ENCODE measurements around the gene ITGBL1.

ITGBL1 gene

DNA sequence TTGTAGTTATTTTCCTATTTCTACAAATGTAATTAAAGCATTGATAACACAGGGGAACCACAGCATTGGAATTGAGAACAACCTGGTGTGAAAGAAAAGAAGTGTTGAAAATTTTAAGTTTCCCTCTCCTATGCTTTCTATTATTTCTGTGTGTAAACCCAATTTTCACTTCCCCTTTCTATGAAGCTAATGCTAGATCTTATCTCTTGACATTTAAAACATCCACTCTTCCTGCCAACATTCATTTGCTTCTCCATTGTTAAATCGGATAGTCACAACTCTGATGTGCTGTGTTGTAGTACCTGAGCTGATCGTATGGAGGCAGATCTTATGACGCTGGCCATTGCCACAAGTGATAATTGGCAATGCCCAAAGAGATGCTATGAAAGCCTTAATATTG, 203.0 kb downstream of the ITGBL1 start:
- no peak for TF ChIP-seq GATA1 (IDR thresholded peaks at IDR 0.05; ENCODE audit: low read depth, low read length)
- TF ChIP-seq POLR2A (IDR thresholded peaks at IDR 0.05; ENCODE audit: low read length), result no peak
- DNase-seq, result no peak

- no peak for DNase-seq
Measured at GRCh38 chr13:101660711-101661110, 208.2 kb downstream of the ITGBL1 start.

DNA sequence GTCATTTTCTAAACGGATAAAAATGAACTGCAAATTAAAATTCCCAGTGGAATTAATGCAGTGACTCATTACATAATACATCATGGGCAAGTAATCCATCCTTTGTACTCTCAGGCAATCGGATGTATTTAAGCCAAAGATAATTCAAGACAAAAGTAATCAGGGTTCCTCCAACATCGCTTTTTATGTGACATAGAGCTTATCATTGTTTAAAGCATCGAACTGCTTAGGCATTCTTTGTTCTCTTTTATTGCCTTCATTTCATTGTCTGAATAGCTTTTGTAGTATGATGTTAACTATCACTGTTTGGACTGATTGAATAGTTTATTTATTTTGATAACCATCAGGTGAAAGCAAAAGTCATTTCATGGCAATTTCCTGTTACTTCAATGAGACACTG, 209.4 kb downstream of the ITGBL1 start:
- DNase-seq, result no peak
- TF ChIP-seq GATA1 (IDR thresholded peaks at IDR 0.05; ENCODE audit: low read depth, low read length) (no peak), POLR2A (IDR thresholded peaks at IDR 0.05; ENCODE audit: low read length) (no peak)

More at GRCh38 chr13:101660711-101661110, 208.2 kb downstream of the ITGBL1 start:
- TF ChIP-seq GATA1 (IDR thresholded peaks at IDR 0.05; ENCODE audit: low read depth, low read length) (no peak), POLR2A (IDR thresholded peaks at IDR 0.05; ENCODE audit: low read length) (no peak)

DNA sequence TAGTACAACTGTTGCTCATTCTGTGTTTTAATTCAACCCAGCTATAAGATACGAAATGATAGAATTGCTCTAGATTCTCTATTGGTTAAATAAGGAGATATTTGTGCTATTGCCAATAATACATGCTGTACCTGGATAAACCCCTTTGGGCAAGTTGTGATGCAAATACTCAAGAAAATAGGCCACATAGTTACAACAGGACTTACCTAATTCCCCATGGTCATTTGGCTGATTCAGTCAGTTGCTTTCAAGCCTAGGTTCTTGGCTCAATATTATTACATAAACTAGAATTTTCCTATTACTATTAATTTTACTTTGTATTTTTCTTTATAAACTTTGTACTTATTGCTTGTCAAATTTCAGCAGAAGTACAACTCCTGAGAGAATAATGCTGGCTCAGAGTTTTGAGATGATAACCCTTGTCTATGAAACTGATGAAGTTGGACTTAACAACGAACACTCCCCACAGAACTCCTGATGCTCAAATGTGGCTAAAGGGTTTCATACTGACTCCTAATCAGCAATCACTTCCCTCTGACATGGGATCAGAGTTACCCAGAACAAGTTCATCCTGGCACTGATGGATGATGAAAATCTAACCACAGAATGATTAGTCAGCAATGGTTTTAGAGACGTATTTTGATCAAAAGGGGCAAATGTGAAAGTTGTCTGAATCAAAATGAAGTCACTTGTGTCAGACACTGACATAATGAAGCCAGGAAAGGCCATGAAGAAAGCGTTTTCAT, 221.1 kb downstream of the ITGBL1 start:
- TF ChIP-seq POLR2A (IDR thresholded peaks at IDR 0.05; ENCODE audit: low read length), result no peak
- TF ChIP-seq GATA1 (IDR thresholded peaks at IDR 0.05; ENCODE audit: low read depth, low read length), result no peak
- no peak for DNase-seq

DNA sequence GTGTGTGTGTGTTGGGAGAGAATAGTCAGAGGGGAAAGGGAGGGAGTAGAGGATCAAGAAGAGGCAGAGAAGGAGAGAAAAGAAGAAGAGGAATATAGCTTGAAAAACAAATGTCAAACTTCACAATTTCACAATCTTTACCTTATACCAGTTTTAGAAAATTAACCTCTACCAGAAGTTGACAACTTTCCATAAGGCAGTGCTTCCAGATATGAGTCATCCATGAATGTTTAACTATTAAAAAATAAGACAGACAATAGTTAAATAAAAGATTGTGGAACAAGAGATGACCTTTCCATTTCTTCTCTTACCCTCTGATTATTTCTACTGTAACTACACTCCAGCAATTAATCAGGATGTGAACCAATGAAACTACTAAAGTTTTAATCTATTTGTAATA, 229.4 kb downstream of the ITGBL1 start:
- no peak for TF ChIP-seq POLR2A (IDR thresholded peaks at IDR 0.05; ENCODE audit: low read length)
- TF ChIP-seq GATA1 (IDR thresholded peaks at IDR 0.05; ENCODE audit: low read depth, low read length), result no peak

DNA sequence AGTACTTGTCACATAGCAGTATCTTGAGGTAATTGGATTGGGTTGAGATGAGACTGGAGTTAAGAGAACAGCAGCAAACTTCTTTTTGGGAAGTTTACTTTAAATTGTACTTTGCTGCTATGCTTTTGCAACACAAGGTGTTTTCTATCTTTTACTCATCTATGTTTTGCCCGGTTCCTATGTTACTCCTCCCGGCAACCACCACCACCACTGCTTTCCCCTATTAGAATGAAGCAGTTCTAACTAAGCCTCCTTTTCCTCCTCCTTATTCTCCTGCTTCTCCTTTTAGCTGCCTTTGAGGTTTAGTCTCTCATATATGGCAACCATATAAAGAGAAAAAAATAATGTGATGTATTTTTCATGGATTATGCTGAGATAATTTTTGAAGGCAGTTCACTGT, 233.5 kb downstream of the ITGBL1 start:
- DNase-seq, result no peak
- TF ChIP-seq GATA1 (IDR thresholded peaks at IDR 0.05; ENCODE audit: low read depth, low read length) (no peak), POLR2A (IDR thresholded peaks at IDR 0.05; ENCODE audit: low read length) (no peak)

More for the DNA sequence above, 229.4 kb downstream of the ITGBL1 start:
- DNase-seq, result no peak

DNA sequence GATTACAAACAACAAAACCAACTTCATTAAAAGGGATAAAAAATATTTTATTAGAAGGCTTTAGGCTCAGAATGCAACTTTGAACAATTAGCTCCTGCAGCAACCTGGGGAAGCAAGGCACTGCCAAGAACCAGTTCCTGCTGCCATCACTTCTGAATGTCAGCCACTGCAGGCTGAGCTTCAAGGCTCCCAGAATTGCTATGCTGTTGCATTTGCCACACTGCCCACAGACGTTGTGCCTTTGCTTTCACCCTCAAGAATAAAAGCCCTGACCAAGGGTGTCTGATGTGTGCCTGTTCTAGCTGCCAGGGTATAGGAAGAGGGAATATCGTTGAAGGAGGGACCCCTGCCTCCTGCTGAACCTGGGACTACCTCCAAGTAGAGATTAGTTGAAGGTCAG, 238.4 kb downstream of the ITGBL1 start:
- no peak for TF ChIP-seq GATA1 (IDR thresholded peaks at IDR 0.05; ENCODE audit: low read depth, low read length)
- TF ChIP-seq POLR2A (IDR thresholded peaks at IDR 0.05; ENCODE audit: low read length), result no peak
- DNase-seq, result no peak

GRCh38 chr13:101691341-101691860, 238.9 kb downstream of the ITGBL1 start:
- no peak for DNase-seq
- TF ChIP-seq GATA1 (IDR thresholded peaks at IDR 0.05; ENCODE audit: low read depth, low read length), result no peak
- no peak for TF ChIP-seq POLR2A (IDR thresholded peaks at IDR 0.05; ENCODE audit: low read length)

DNA sequence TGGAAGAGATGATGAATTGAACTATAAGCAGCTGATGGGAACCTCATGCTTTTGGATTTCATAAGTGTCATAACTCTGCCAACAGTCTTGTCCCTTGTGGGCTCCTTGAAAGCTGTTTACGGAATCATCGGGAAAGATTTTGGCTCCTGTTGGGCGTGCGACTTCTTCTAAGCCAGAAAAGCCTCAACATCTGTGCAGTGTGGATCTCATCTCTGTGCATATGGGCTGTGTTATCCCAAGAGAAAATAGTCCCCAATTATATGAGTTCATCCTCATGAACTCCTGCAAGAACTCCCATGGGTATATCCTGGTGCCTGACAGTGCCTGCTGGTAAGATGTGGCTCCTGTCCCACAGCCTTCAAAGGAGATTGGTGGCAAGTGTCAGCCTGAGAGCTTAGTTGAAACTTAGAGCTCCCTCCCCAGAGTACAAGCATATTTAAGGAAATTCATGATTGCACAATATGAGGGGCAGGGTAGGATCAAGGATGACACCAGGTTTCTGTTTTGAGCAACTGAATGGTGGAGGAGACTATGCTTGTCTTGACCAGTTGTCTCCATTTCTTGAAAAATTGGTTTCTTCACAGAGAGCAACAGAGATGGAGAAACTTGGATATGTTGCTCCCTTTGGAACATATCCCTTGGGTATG, 243.5 kb downstream of the ITGBL1 start:
- TF ChIP-seq GATA1 (IDR thresholded peaks at IDR 0.05; ENCODE audit: low read depth, low read length) (no peak), POLR2A (IDR thresholded peaks at IDR 0.05; ENCODE audit: low read length) (no peak)
- DNase-seq, result no peak

DNA sequence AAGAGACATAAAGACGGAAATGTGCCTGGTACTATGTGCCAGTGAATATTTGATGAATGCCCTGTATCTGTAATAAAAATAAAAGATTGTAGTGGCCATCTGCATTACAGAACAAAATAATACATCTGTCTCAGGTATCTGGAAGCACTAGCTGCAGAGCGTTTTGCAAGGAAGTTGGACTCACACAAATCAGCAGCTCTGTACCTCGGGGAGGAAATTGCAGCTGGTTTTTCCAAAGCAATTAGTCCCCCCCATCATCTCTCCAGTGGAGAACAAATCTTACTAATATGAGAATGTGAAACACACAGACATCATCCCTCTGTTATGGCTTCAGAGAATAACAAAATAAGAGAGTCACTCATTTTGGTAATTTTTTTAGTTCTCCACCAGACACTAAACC, 245.3 kb downstream of the ITGBL1 start:
- DNase-seq, result no peak
- no peak for TF ChIP-seq GATA1 (IDR thresholded peaks at IDR 0.05; ENCODE audit: low read depth, low read length)
- no peak for TF ChIP-seq POLR2A (IDR thresholded peaks at IDR 0.05; ENCODE audit: low read length)

GRCh38 chr13:101698400-101698799, 245.9 kb downstream of the ITGBL1 start:
- no peak for DNase-seq
- TF ChIP-seq POLR2A (IDR thresholded peaks at IDR 0.05; ENCODE audit: low read length) (no peak), GATA1 (IDR thresholded peaks at IDR 0.05; ENCODE audit: low read depth, low read length) (no peak)

GRCh38 chr13:101700598-101700997, 248.1 kb downstream of the ITGBL1 start:
- DNase-seq, result no peak
- no peak for TF ChIP-seq POLR2A (IDR thresholded peaks at IDR 0.05; ENCODE audit: low read length)
- TF ChIP-seq GATA1 (IDR thresholded peaks at IDR 0.05; ENCODE audit: low read depth, low read length), result no peak

GRCh38 chr13:101703081-101703480, 250.6 kb downstream of the ITGBL1 start:
- TF ChIP-seq GATA1 (IDR thresholded peaks at IDR 0.05; ENCODE audit: low read depth, low read length) (no peak), POLR2A (IDR thresholded peaks at IDR 0.05; ENCODE audit: low read length) (no peak)
- no peak for DNase-seq

DNA sequence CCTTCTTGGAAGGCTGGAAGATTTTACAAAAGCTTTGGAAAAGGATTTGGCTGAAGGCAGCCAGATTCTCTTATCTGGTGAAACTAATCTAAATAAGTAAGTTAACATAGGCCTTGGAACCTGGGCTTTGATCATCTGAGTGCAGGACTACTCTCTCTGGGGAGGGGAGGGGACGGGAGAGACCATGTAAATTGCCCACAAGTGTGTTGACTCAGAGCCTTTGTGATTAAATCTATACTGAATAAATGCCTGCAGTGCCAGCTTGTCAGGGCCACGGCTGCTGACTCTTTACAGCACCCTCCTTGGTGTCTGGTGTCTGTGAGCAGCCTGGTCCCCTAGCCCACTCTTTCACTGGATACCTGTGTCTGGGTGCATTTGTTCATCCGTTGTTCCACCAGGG, 251.4 kb downstream of the ITGBL1 start:
- no peak for TF ChIP-seq GATA1 (IDR thresholded peaks at IDR 0.05; ENCODE audit: low read depth, low read length)
- TF ChIP-seq POLR2A (IDR thresholded peaks at IDR 0.05; ENCODE audit: low read length), result no peak
- no peak for DNase-seq

GRCh38 chr13:101706651-101707050, 254.2 kb downstream of the ITGBL1 start:
- no peak for DNase-seq
- TF ChIP-seq GATA1 (IDR thresholded peaks at IDR 0.05; ENCODE audit: low read depth, low read length) (no peak), POLR2A (IDR thresholded peaks at IDR 0.05; ENCODE audit: low read length) (no peak)

Measured in erythroblast (primary cell).